HG03565 (cell line): ENCODE results near the gene SNAP29.

Experiments
- ATAC-seq: cut with Tn5 transposase; IDR thresholded peaks from one replicate; pipeline ENCODE4 v1.9.1; 2021; ENCODE audit warnings: mild to moderate bottlenecking, moderate library complexity; ENCODE audit not compliant: unreplicated experiment

SNAP29 gene

GRCh38 chr22:20865875-20866445 is 7.2 kb downstream of the SNAP29 start:
- no peak for ATAC-seq

- no peak for ATAC-seq
Measured at GRCh38 chr22:20866736-20867135, 7.9 kb downstream of the SNAP29 start.

- no peak for ATAC-seq
Measured at GRCh38 chr22:20867179-20868024, 8.6 kb downstream of the SNAP29 start.

- ATAC-seq, result no peak
Measured at GRCh38 chr22:20868025-20868962, 9.5 kb downstream of the SNAP29 start.

GRCh38 chr22:20869234-20869633 is 10.4 kb downstream of the SNAP29 start:
- ATAC-seq, result no peak

- ATAC-seq, result no peak
Measured at GRCh38 chr22:20873214-20873613, 14.4 kb downstream of the SNAP29 start.

- no peak for ATAC-seq
Measured at GRCh38 chr22:20875296-20875695, 16.5 kb downstream of the SNAP29 start.

GRCh38 chr22:20877715-20878114 is 18.9 kb downstream of the SNAP29 start:
- ATAC-seq, result no peak

GRCh38 chr22:20881231-20881630 is 22.4 kb downstream of the SNAP29 start:
- no peak for ATAC-seq

- ATAC-seq, result no peak
Measured at GRCh38 chr22:20881869-20882815, 23.3 kb downstream of the SNAP29 start.

- no peak for ATAC-seq
Measured at GRCh38 chr22:20882855-20883254, 24.0 kb downstream of the SNAP29 start.

- ATAC-seq, result no peak
Measured at GRCh38 chr22:20884454-20884853, 25.6 kb downstream of the SNAP29 start.

- ATAC-seq, result no peak
Measured at GRCh38 chr22:20885017-20885556, 26.3 kb downstream of the SNAP29 start.

GRCh38 chr22:20885557-20886323 is 26.9 kb downstream of the SNAP29 start:
- ATAC-seq, result no peak

GRCh38 chr22:20887375-20887774 is 28.6 kb downstream of the SNAP29 start:
- no peak for ATAC-seq

- no peak for ATAC-seq
Measured at GRCh38 chr22:20889025-20889704, 30.4 kb downstream of the SNAP29 start.

- ATAC-seq, result no peak
Measured at GRCh38 chr22:20889904-20890540, 31.2 kb downstream of the SNAP29 start.

GRCh38 chr22:20890975-20891374 is 32.2 kb downstream of the SNAP29 start:
- ATAC-seq, result no peak
